GM12878 (cell line): Measurements from ENCODE around the gene PI16. TPM values are rescaled to one million over a fixed set of nuclear protein-coding genes. Genes with fewer than 3 reads are reported as not detected.

Experiments used
- ATAC-seq: fragments of 200-7000 bp; cut with Tn5 transposase; 3 replicates; pipeline ENCODE4 v1.9.1; 2020; ENCODE audit warnings: mild to moderate bottlenecking, moderate library complexity
- BruUV-seq: library from RNA; stranded (reverse); fragments of 400-500 nt; replicated peaks from 2 replicates; lab custom pipeline; 2021; lab: Mats Ljungman, UMichigan
- CTCF ChIA-PET: fragments of 300-600 bp; sonication (Branson Sonifier 250); formaldehyde crosslinking; extraction: SDS; loops from one replicate; lab custom pipeline; 2021; ENCODE audit warnings: inconsistent platforms; lab: Yijun Ruan, JAX
- POLR2A ChIA-PET: fragments of 350-600 bp; formaldehyde crosslinking; extraction: SDS; loops from one replicate; lab custom pipeline; 2021; ENCODE audit warnings: inconsistent platforms; lab: Charles Lee
- RAD21 ChIA-PET: fragments of 300-600 bp; sonication (Branson Sonifier 250); formaldehyde crosslinking; loops from one replicate; lab custom pipeline; 2023; ENCODE audit warnings: antibody characterized with exemption; ENCODE audit not compliant: unreplicated experiment; lab: Charles Lee
- SMC1A ChIA-PET: fragments of 300-600 bp; sonication (Branson Sonifier 250); formaldehyde crosslinking; loops from one replicate; lab custom pipeline; 2023; ENCODE audit not compliant: unreplicated experiment, uncharacterized antibody; lab: Charles Lee
- DNase-seq: peaks from one replicate; pipeline ENCODE4 v3.0.0-alpha.2; 2011; ENCODE audit warnings: low read depth, low spot score
- FAIRE-seq: peaks from 3 replicates; lab custom pipeline; 2011; peaks lifted over from hg19 to GRCh38; lab: Jason Lieb, UNC
- H2AFZ ChIP-seq: 2 replicates; pipeline ENCODE4 v1.6.0; 2011; ENCODE audit warnings: low read depth, low read length, control low read depth; ENCODE audit not compliant: control insufficient read depth
- H3K27ac ChIP-seq: 2 replicates; pipeline ENCODE4 v1.5.1; 2011; ENCODE audit warnings: control low read depth; ENCODE audit not compliant: control insufficient read depth, insufficient read depth
- H3K27me3 ChIP-seq, 2 experiments: replicated peaks in 1 of 2; 2 replicates each; pipeline versions ENCODE4 v1.6.0 to v1.6.1; 2011; ENCODE audit warnings: low read length in 1 of 2; ENCODE audit not compliant: control insufficient read depth in 2 of 2, insufficient read depth in 2 of 2
- H3K36me3 ChIP-seq, 2 experiments: 2 replicates each; pipeline ENCODE4 v1.5.1; 2011; ENCODE audit warnings: low read length in 1 of 2; ENCODE audit not compliant: control insufficient read depth in 2 of 2, insufficient read depth in 2 of 2
- H3K4me1 ChIP-seq: 2 replicates; pipeline ENCODE4 v1.6.1; 2011; ENCODE audit warnings: mild to moderate bottlenecking, low read length, moderate library complexity, mixed read lengths; ENCODE audit not compliant: control insufficient read depth, insufficient read depth
- H3K4me2 ChIP-seq: 2 replicates; pipeline ENCODE4 v1.6.0; 2011; ENCODE audit warnings: control low read depth; ENCODE audit not compliant: control insufficient read depth, insufficient read depth
- H3K4me3 ChIP-seq: fragments of 200-600 bp; sonication (generic); 2 replicates; pipeline ENCODE4 v1.5.1; 2016
- H3K79me2 ChIP-seq: 2 replicates; pipeline ENCODE4 v1.6.0; 2011; ENCODE audit warnings: low read length; ENCODE audit not compliant: control insufficient read depth, insufficient read depth
- H3K9ac ChIP-seq: 2 replicates; pipeline ENCODE4 v1.8.0; 2011; ENCODE audit warnings: low read length, control low read depth, mixed read lengths; ENCODE audit not compliant: control insufficient read depth, insufficient read depth
- H3K9me3 ChIP-seq: replicated peaks from 3 replicates; pipeline ENCODE4 v1.5.1; 2011; ENCODE audit warnings: mild to moderate bottlenecking, low read length; ENCODE audit not compliant: control insufficient read depth, insufficient read depth
- H4K20me1 ChIP-seq: 2 replicates; pipeline ENCODE4 v1.6.0; 2011; ENCODE audit not compliant: control insufficient read depth, insufficient read depth
- ATF2 ChIP-seq: IDR thresholded peaks from 2 replicates; pipeline ENCODE4 v1.6.1; 2012; ENCODE audit warnings: low read length, inconsistent platforms
- HDAC2 ChIP-seq: fragments of 200-600 bp; sonication (generic); IDR thresholded peaks from 2 replicates; pipeline ENCODE4 v1.6.1; 2017
- STAT1 ChIP-seq: fragments of 450-650 bp; conservative IDR thresholded peaks from 2 replicates; pipeline ENCODE4 v1.6.1; 2014; ENCODE audit warnings: antibody characterized with exemption, mild to moderate bottlenecking
- TCF7 ChIP-seq: IDR thresholded peaks from 2 replicates; pipeline ENCODE4 v1.6.1; 2014; ENCODE audit warnings: antibody characterized with exemption, borderline replicate concordance
- WRNIP1 ChIP-seq: IDR thresholded peaks from 2 replicates; pipeline ENCODE4 v1.6.1; 2011; ENCODE audit warnings: low read depth, low read length, improper control_type of control experiment, borderline replicate concordance
- WGBS: methylation state at CpG from one replicate; pipeline ENCODE4 v1.1.6; 2016; ENCODE audit warnings: low lambda C conversion rate; ENCODE audit not compliant: insufficient replicate concordance, insufficient coverage; ENCODE audit errors: missing lambda C conversion rate; 5-methylcytosine and 5-hydroxymethylcytosine counted together
- in situ Hi-C: fragments of 300-500 bp; cut with MboI; formaldehyde crosslinking; loops from 9 replicates; pipeline ENCODE4 v1.14.3; 2018; ENCODE audit warnings: mixed read lengths
- intact Hi-C: fragments of 100-400 bp; cut with micrococcal nuclease; formaldehyde crosslinking; loops from one replicate; pipeline ENCODE4 v1.14.2; 2022; ENCODE audit not compliant: unreplicated experiment
- polyA plus RNA-seq, 11 experiments: library from polyadenylated mRNA; depleted of rRNA in 4 of 11; unstranded in 6 of 11; stranded (reverse) in 5 of 11; fragments of >200 nt; fragmentation: Nextera tagmentation in 4 of 11; fragmentation: Illumina TruSeq in 1 of 11; extraction: Ambion mirVana in 4 of 11; extraction: Trizol in 1 of 11; gene quantifications; 1 replicate in 1 of 11; 2 replicates in 10 of 11; pipeline versions ENCODE4 v1.2.1 to v1.2.3, GENCODE V29; 2011 to 2016; ENCODE audit warnings: inconsistent platforms in 2 of 11, missing spikeins in 2 of 11, low read depth in 1 of 11
- total RNA-seq, 4 experiments: library from RNA; depleted of rRNA in 3 of 4; stranded (reverse); fragments of >200 nt in 3 of 4; fragmentation: Illumina TruSeq in 1 of 4; extraction: Trizol in 1 of 4; gene quantifications; 2 replicates each; pipeline versions ENCODE4 v1.2.1 to v1.2.3, GENCODE V29; 2013 to 2021
- TF ChIP-seq, protein P1 (sequence below): IDR thresholded peaks from 2 replicates; pipeline ENCODE4 v1.6.1; 2011; ENCODE audit warnings: borderline replicate concordance, low read depth, mild to moderate bottlenecking, moderate library complexity, low read length; ENCODE audit not compliant: insufficient read depth, poor library complexity, severe bottlenecking
- TF ChIP-seq, protein P2 (sequence below): fragments of 150-350 bp; IDR thresholded peaks from 2 replicates; pipeline ENCODE4 v1.6.1; 2016; ENCODE audit warnings: low read depth, low read length

PI16 gene
- total and polyA plus RNA-seq, 10 of the 15 experiments (the other 5 are each of a cell fraction or from before 2014, with no cell fraction given): 0.08 to 0.12 TPM; not detected in 8

DNA sequence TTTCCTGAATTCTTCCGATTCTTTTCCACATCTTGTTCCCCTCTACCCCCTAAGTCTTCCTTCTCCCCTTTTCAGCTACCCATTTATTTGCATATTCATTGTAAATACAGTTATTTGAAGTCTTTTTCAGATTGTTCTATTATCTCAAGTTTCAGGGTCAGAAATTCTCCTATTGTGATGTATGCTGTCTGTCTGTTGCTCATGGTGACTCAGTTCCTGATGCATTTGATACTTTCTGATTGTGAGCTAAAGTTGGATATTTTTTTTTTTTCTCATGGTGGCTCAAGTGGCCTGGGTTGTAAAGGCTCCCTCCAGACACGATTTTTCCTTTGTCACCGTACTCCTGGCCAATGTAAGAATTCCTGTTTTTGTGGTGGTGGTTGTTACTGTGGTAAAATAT, 4.9 kb upstream of the PI16 start:
- Histone ChIP-seq H3K79me2 (no peaks in the 10 kb centered on the region), H4K20me1 (no peaks in the 10 kb centered on the region), H3K27me3 (no peaks in the 10 kb centered on the region), H3K4me1 (0 out of 2 replicates have a peak, but pooled peaks cover 3% of the 10 kb centered on the region), H3K9ac (no peak overlapping the region), H3K9me3 (no peaks in the 10 kb centered on the region), H3K36me3 (no peaks in the 10 kb centered on the region), H3K27ac (no peak overlapping the region), H3K4me3 (no peak overlapping the region), H3K4me2 (no peak overlapping the region), H2AFZ (no peak overlapping the region)
- TF ChIP-seq TCF7 (no peak), WRNIP1 (no peak), ATF2 (no peak), HDAC2 (no peak), STAT1 (no peak)
- TF ChIP-seq, protein P1, sequence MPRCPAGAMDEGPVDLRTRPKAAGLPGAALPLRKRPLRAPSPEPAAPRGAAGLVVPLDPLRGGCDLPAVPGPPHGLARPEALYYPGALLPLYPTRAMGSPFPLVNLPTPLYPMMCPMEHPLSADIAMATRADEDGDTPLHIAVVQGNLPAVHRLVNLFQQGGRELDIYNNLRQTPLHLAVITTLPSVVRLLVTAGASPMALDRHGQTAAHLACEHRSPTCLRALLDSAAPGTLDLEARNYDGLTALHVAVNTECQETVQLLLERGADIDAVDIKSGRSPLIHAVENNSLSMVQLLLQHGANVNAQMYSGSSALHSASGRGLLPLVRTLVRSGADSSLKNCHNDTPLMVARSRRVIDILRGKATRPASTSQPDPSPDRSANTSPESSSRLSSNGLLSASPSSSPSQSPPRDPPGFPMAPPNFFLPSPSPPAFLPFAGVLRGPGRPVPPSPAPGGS: peak; percentile 42
- TF ChIP-seq, protein P2, sequence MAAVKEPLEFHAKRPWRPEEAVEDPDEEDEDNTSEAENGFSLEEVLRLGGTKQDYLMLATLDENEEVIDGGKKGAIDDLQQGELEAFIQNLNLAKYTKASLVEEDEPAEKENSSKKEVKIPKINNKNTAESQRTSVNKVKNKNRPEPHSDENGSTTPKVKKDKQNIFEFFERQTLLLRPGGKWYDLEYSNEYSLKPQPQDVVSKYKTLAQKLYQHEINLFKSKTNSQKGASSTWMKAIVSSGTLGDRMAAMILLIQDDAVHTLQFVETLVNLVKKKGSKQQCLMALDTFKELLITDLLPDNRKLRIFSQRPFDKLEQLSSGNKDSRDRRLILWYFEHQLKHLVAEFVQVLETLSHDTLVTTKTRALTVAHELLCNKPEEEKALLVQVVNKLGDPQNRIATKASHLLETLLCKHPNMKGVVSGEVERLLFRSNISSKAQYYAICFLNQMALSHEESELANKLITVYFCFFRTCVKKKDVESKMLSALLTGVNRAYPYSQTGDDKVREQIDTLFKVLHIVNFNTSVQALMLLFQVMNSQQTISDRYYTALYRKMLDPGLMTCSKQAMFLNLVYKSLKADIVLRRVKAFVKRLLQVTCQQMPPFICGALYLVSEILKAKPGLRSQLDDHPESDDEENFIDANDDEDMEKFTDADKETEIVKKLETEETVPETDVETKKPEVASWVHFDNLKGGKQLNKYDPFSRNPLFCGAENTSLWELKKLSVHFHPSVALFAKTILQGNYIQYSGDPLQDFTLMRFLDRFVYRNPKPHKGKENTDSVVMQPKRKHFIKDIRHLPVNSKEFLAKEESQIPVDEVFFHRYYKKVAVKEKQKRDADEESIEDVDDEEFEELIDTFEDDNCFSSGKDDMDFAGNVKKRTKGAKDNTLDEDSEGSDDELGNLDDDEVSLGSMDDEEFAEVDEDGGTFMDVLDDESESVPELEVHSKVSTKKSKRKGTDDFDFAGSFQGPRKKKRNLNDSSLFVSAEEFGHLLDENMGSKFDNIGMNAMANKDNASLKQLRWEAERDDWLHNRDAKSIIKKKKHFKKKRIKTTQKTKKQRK: no peak
- CTCF ChIA-PET: interaction anchor here (0.6 to 1.2 kb wide), 3 partner anchors 12 to 70 kb away, joined by 3 to 6 read pairs (median 4); no protein-coding TSS in a partner anchor
- 16% methylated on average over 3 of the region's 3 CpGs for WGBS
- in situ Hi-C loops (no loop called here), intact Hi-C loops (no loop called here)
- no TSS peak for BruUV-seq
- FAIRE-seq: no peak
- DNase-seq: no peak
- SMC1A ChIA-PET: interaction anchor here (1.1 kb wide), 1 partner anchor 13 kb away, joined by 4 read pairs; no protein-coding TSS in a partner anchor
- RAD21 ChIA-PET: no interaction called here
- POLR2A ChIA-PET: no interaction called here
- ATAC-seq: no peak
